ENCODE data around the gene AFP.

AFP gene

DNA sequence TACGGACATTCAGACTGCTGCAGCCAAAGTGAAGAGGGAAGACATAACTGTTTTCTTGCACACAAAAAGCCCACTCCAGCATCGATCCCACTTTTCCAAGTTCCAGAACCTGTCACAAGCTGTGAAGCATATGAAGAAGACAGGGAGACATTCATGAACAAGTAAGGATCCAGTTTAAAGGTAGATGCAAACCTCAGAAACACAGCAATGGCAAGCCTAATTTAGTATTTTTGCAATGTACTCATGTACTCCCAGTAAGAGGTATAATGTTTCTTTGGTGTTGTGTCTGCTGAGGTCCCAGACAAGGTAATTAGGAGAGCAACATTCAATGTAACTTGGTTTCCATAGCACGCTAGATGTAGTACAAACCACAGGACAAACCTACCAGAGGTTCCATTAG lies 4.6 kb downstream of the AFP start:
- DNase-seq (no peak), ATAC-seq (ENCODE audit: insufficient read depth, low read depth) (no peak)
- Histone ChIP-seq H2AFZ (ENCODE audit: low read depth, low read length) (no peak overlapping the region), H3K27ac (ENCODE audit: low read length) (no peak overlapping the region), H3K79me2 (ENCODE audit: insufficient read depth, low read length) (no peaks in the 10 kb centered on the region), H3K4me3 (ENCODE audit: low read depth in 1 of 2, low read length in 2 of 2) (no peak overlapping the region), H3K4me1 (ENCODE audit: insufficient read depth, low read length) (no peaks in the 10 kb centered on the region), H3K4me2 (ENCODE audit: insufficient read depth, low read length) (no peak overlapping the region), H3K36me3 (ENCODE audit: insufficient read depth, low read length) (no peaks in the 10 kb centered on the region), H4K20me1 (ENCODE audit: insufficient read depth, low read length) (no peaks in the 10 kb centered on the region), H3K9me3 (ENCODE audit: insufficient read depth, low read length, severe bottlenecking) (no peaks in the 10 kb centered on the region), H3K27me3 (ENCODE audit: insufficient read depth, low read length, poor library complexity) (no peaks in the 10 kb centered on the region), H3K9ac (ENCODE audit: low read depth, low read length) (no peak overlapping the region)
- TF ChIP-seq EZH2 (IDR thresholded peaks at IDR 0.05; ENCODE audit: borderline replicate concordance, low read depth, low read length, severe bottlenecking) (no peak), CTCF (IDR thresholded peaks at IDR 0.05; ENCODE audit: borderline replicate concordance, extremely low read depth, low read length, poor library complexity, severe bottlenecking) (no peak)

GRCh38 chr4:73442275-73442674 lies 6.3 kb downstream of the AFP start:
- Histone ChIP-seq H3K4me3 (ENCODE audit: low read depth in 1 of 2, low read length in 2 of 2) (no peak overlapping the region), H2AFZ (ENCODE audit: low read depth, low read length) (no peak overlapping the region), H3K79me2 (ENCODE audit: insufficient read depth, low read length) (no peaks in the 10 kb centered on the region), H3K4me2 (ENCODE audit: insufficient read depth, low read length) (no peak overlapping the region), H4K20me1 (ENCODE audit: insufficient read depth, low read length) (no peaks in the 10 kb centered on the region), H3K4me1 (ENCODE audit: insufficient read depth, low read length) (no peaks in the 10 kb centered on the region), H3K9ac (ENCODE audit: low read depth, low read length) (no peak overlapping the region), H3K36me3 (ENCODE audit: insufficient read depth, low read length) (no peaks in the 10 kb centered on the region), H3K27me3 (ENCODE audit: insufficient read depth, low read length, poor library complexity) (no peaks in the 10 kb centered on the region), H3K27ac (ENCODE audit: low read length) (no peak overlapping the region), H3K9me3 (ENCODE audit: insufficient read depth, low read length, severe bottlenecking) (no peaks in the 10 kb centered on the region)
- ATAC-seq (ENCODE audit: insufficient read depth, low read depth) (no peak), DNase-seq (no peak)
- TF ChIP-seq CTCF (IDR thresholded peaks at IDR 0.05; ENCODE audit: borderline replicate concordance, extremely low read depth, low read length, poor library complexity, severe bottlenecking) (no peak), EZH2 (IDR thresholded peaks at IDR 0.05; ENCODE audit: borderline replicate concordance, low read depth, low read length, severe bottlenecking) (no peak)

DNA sequence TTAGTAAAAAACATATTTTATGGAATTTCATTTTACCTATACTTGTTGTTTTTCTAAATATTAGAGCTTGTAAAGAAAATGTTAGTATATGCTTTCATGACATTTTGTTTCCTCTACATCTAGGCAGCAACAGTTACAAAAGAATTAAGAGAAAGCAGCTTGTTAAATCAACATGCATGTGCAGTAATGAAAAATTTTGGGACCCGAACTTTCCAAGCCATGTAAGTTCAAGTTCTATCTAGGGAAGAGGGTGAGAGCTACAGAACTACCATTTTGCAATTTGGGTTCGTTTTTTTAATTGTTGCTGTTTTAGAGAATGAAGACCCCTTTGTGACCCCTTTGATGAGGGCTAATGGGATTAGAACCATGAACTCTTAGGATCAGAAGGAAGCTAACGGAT lies 7.2 kb downstream of the AFP start:
- H3K9ac ChIP-seq (ENCODE audit: low read depth, low read length), result no peak overlapping the region
- H3K9me3 ChIP-seq (ENCODE audit: insufficient read depth, low read length, severe bottlenecking), result no peaks in the 10 kb centered on the region
- no peak overlapping the region for H3K27ac ChIP-seq (ENCODE audit: low read length)
- H3K4me3 ChIP-seq (ENCODE audit: low read depth in 1 of 2, low read length in 2 of 2), result no peak overlapping the region
- H3K36me3 ChIP-seq (ENCODE audit: insufficient read depth, low read length), result no peaks in the 10 kb centered on the region
- ATAC-seq (ENCODE audit: insufficient read depth, low read depth) (no peak), DNase-seq (no peak)
- no peaks in the 10 kb centered on the region for H3K79me2 ChIP-seq (ENCODE audit: insufficient read depth, low read length)
- H3K4me2 ChIP-seq (ENCODE audit: insufficient read depth, low read length), result no peak overlapping the region
- H2AFZ ChIP-seq (ENCODE audit: low read depth, low read length), result no peak overlapping the region
- no peaks in the 10 kb centered on the region for H3K27me3 ChIP-seq (ENCODE audit: insufficient read depth, low read length, poor library complexity)
- TF ChIP-seq EZH2 (IDR thresholded peaks at IDR 0.05; ENCODE audit: borderline replicate concordance, low read depth, low read length, severe bottlenecking) (no peak), CTCF (IDR thresholded peaks at IDR 0.05; ENCODE audit: borderline replicate concordance, extremely low read depth, low read length, poor library complexity, severe bottlenecking) (no peak)
- H3K4me1 ChIP-seq (ENCODE audit: insufficient read depth, low read length), result no peaks in the 10 kb centered on the region
- H4K20me1 ChIP-seq (ENCODE audit: insufficient read depth, low read length), result no peaks in the 10 kb centered on the region
